A549 (cell line): ENCODE data around the gene POLR3E. TPM values are rescaled to one million over a fixed set of nuclear protein-coding genes. Genes with fewer than 3 reads are reported as not detected.
A peak's percentile ranks its signal among the peaks of the same experiment; 100 is the strongest.

Source experiments
- ATAC-seq, 2 experiments: fragments of 200-7000 bp in 1 of 2; fragments of >200 bp in 1 of 2; cut with Nextera tagmentation in 1 of 2; cut with Tn5 transposase in 1 of 2; 3 replicates each; pipeline versions ENCODE4 v1.8.0 to v1.9.1; 2018 to 2020; ENCODE audit warnings: mild to moderate bottlenecking in 1 of 2, moderate library complexity in 1 of 2
- CTCF ChIA-PET: fragments of 300-600 bp; sonication (Branson Sonifier 250); formaldehyde crosslinking; extraction: SDS; loops from one replicate; lab custom pipeline; 2021; ENCODE audit warnings: antibody characterized with exemption, inconsistent platforms; lab: Yijun Ruan, JAX
- POLR2A ChIA-PET: fragments of 350-600 bp; formaldehyde crosslinking; extraction: SDS; loops from one replicate; lab custom pipeline; 2021; ENCODE audit warnings: antibody characterized with exemption, inconsistent platforms; lab: Yijun Ruan, JAX
- DNase-seq, 2 experiments: peaks; one replicate each; pipeline versions ENCODE4 v3.0.0 to v3.0.0-alpha.2; 2011 to 2016; ENCODE audit warnings: low read depth in 1 of 2, low spot score in 1 of 2
- FAIRE-seq: peaks from 2 replicates; lab custom pipeline; 2011; peaks lifted over from hg19 to GRCh38; lab: Jason Lieb, UNC
- H3K27ac ChIP-seq, 2 experiments: fragments of >200 bp; sonication (Bioruptor Twin); formaldehyde crosslinking; 3 replicates each; pipeline ENCODE4 v1.5.1; 2016 to 2017
- H3K4me1 ChIP-seq: fragments of >200 bp; sonication (Bioruptor Twin); formaldehyde crosslinking; 3 replicates; pipeline ENCODE4 v1.6.1; 2016
- H3K4me2 ChIP-seq: fragments of >200 bp; sonication (Bioruptor Twin); formaldehyde crosslinking; 3 replicates; pipeline ENCODE4 v1.6.1; 2016
- H3K4me3 ChIP-seq: fragments of >200 bp; sonication (Bioruptor Twin); formaldehyde crosslinking; 3 replicates; pipeline ENCODE4 v1.5.1; 2016
- H3K9me3 ChIP-seq: fragments of >200 bp; sonication (Bioruptor Twin); formaldehyde crosslinking; 3 replicates; pipeline ENCODE4 v1.6.1; 2016
- CBX2 ChIP-seq: fragments of 200-600 bp; sonication (generic); IDR thresholded peaks from 2 replicates; pipeline ENCODE4 v1.6.1; 2016; ENCODE audit warnings: low read depth, mild to moderate bottlenecking, borderline replicate concordance
- CHD4 ChIP-seq: fragments of 200-600 bp; sonication (generic); IDR thresholded peaks from 2 replicates; pipeline ENCODE4 v1.6.1; 2016; ENCODE audit warnings: antibody characterized with exemption, mild to moderate bottlenecking, borderline replicate concordance
- EP300 ChIP-seq, 2 experiments: fragments of >200 bp; sonication (Bioruptor Twin); formaldehyde crosslinking; IDR thresholded peaks; 2 replicates in 1 of 2; 3 replicates in 1 of 2; pipeline ENCODE4 v1.6.1; 2016 to 2017
- FOSL2 ChIP-seq, 2 experiments: fragments of 450-650 bp in 1 of 2; fragments of >200 bp in 1 of 2; sonication (Bioruptor Twin) in 1 of 2; formaldehyde crosslinking; IDR thresholded peaks; 2 replicates each; pipeline versions ENCODE4 v1.5.0 to v1.6.1; 2016 to 2020; ENCODE audit warnings: mild to moderate bottlenecking in 1 of 2, moderate library complexity in 1 of 2
- JUNB ChIP-seq: fragments of >200 bp; sonication (Bioruptor Twin); formaldehyde crosslinking; IDR thresholded peaks from 2 replicates; pipeline ENCODE4 v1.6.1; 2016
- KDM1A ChIP-seq: fragments of 200-600 bp; sonication (generic); IDR thresholded peaks from 2 replicates; pipeline ENCODE4 v1.6.1; 2016; ENCODE audit warnings: low read depth, mild to moderate bottlenecking
- KDM5A ChIP-seq: fragments of 200-600 bp; sonication (generic); IDR thresholded peaks from 2 replicates; pipeline ENCODE4 v1.6.1; 2016; ENCODE audit warnings: antibody characterized with exemption, mild to moderate bottlenecking
- MAFK ChIP-seq: fragments of 450-650 bp; IDR thresholded peaks from 2 replicates; pipeline ENCODE4 v1.6.1; 2014; ENCODE audit not compliant: partially characterized antibody
- MYC ChIP-seq: IDR thresholded peaks from 2 replicates; pipeline ENCODE4 v1.6.1; 2012; ENCODE audit warnings: mild to moderate bottlenecking, inconsistent platforms, low read length, improper control_type of control experiment, borderline replicate concordance
- RAD21 ChIP-seq, 2 experiments: fragments of >200 bp in 1 of 2; sonication (Bioruptor Twin) in 1 of 2; formaldehyde crosslinking in 1 of 2; IDR thresholded peaks in 1 of 2; conservative IDR thresholded peaks in 1 of 2; 2 replicates in 1 of 2; 3 replicates in 1 of 2; pipeline ENCODE4 v1.6.1; 2012 to 2018; ENCODE audit warnings: inconsistent platforms in 1 of 2
- RCOR1 ChIP-seq: fragments of 150-350 bp; IDR thresholded peaks from 2 replicates; pipeline ENCODE4 v1.6.1; 2014; ENCODE audit warnings: antibody characterized with exemption, low read length, low read depth
- SMC3 ChIP-seq: fragments of >200 bp; sonication (Bioruptor Twin); formaldehyde crosslinking; IDR thresholded peaks from 3 replicates; pipeline ENCODE4 v1.6.1; 2018; ENCODE audit warnings: inconsistent platforms
- TFCP2L1 ChIP-seq: fragments of 250-450 bp; sonication (Bioruptor Pico); IDR thresholded peaks from 2 replicates; pipeline ENCODE4 v1.5.0; 2021; ENCODE audit warnings: mild to moderate bottlenecking
- ZNF302 ChIP-seq: fragments of 250-450 bp; sonication (Bioruptor Pico); IDR thresholded peaks from 2 replicates; pipeline ENCODE4 v1.9.0; 2021; ENCODE audit warnings: inconsistent platforms, mild to moderate bottlenecking, moderate library complexity
- WGBS: methylation state at CpG from one replicate; pipeline ENCODE4 v1.1.6; 2017; ENCODE audit errors: missing lambda C conversion rate; 5-methylcytosine and 5-hydroxymethylcytosine counted together
- polyA plus RNA-seq, 4 experiments: library from polyadenylated mRNA; depleted of rRNA in 3 of 4; stranded (reverse); fragments of >200 nt; fragmentation: RNase III in 1 of 4; extraction: RNeasy Plus Mini Kit Qiagen cat#74134 plus additional on column Dnase treatment in 1 of 4; gene quantifications; 2 replicates in 3 of 4; 3 replicates in 1 of 4; pipeline ENCODE4 v1.2.3, GENCODE V29; 2011 to 2017
- TF ChIP-seq, protein P1 (sequence below): fragments of >200 bp; sonication (Bioruptor Twin); formaldehyde crosslinking; IDR thresholded peaks from 3 replicates; pipeline ENCODE4 v1.5.1; 2016
- TF ChIP-seq, protein P2 (sequence below): fragments of >200 bp; sonication (Bioruptor Twin); formaldehyde crosslinking; IDR thresholded peaks from 3 replicates; pipeline ENCODE4 v1.6.1; 2016
- TF ChIP-seq, protein P3 (sequence below): IDR thresholded peaks from 2 replicates; pipeline ENCODE4 v1.6.1; 2012
- TF ChIP-seq, protein P4 (sequence below): fragments of 150-350 bp; IDR thresholded peaks from 2 replicates; pipeline ENCODE4 v1.6.1; 2014; ENCODE audit warnings: low read depth, mild to moderate bottlenecking, low read length
- TF ChIP-seq, protein P5 (sequence below): fragments of 200-600 bp; sonication (generic); IDR thresholded peaks from 2 replicates; pipeline ENCODE4 v1.6.1; 2016; ENCODE audit warnings: antibody characterized with exemption, mild to moderate bottlenecking, moderate library complexity

POLR3E gene
- polyA plus RNA-seq, 2 of the 4 experiments (the other 2 are of a cell fraction) = 54.6 to 77.9 TPM

DNA sequence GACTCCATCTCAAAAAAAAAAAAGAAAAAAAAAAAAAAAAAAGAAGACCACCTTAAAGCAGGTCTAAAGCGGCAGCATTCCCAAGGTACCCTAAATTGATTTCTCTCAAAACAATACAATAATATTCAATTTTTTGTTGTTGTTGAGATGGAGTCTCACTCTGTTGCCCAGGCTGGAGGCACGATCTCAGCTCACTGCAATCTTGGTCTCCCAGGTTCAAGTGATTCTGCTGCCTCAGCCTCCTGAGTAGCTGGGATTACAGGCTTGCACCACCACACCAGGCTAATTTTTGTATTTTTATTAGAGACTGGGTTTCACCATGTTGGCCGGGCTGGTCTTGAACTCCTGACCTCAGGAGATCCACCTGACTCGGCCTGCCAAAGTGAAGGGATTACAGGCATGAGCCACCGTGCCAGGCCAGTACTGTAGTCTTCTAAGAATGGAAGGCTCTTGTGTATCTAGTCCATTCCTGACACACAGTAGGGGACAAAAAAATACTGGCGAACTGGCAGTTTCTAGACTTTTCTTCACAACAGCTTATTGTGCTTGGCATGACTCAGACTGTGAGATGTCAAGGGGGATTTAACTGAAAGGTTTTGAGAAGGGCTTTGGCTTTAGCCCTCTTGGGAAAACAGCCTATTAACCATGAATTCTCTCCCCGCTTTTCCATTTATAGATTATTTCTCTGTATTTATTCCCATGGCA is 59.9 kb downstream of the POLR3E start:
- Histone ChIP-seq H3K27ac (peak overlapping the region in 1 of 2 experiments; percentile 8; a peak in 1 of 6 replicates), H3K9me3 (no peaks in the 10 kb centered on the region), H3K4me3 (no peak overlapping the region), H3K4me1 (peaks cover 52% of the 10 kb centered on the region), H3K4me2 (no peak overlapping the region)
- ChIA-PET POLR2A (interaction anchor here (0.8 kb wide), 1 partner anchor 51 kb away, joined by 7 read pairs; no protein-coding TSS in a partner anchor), CTCF (interaction anchor here (0.6 to 2.0 kb wide), 4 partner anchors 38 to 1201 kb away, joined by 3 to 5 read pairs (median 4); no protein-coding TSS in a partner anchor)
- no peak for FAIRE-seq
- TF ChIP-seq ZNF302 (CRISPR knock-in tag) = no peak
- no peak for TF ChIP-seq MAFK
- TF ChIP-seq CBX2 = no peak
- TF ChIP-seq, protein P1, sequence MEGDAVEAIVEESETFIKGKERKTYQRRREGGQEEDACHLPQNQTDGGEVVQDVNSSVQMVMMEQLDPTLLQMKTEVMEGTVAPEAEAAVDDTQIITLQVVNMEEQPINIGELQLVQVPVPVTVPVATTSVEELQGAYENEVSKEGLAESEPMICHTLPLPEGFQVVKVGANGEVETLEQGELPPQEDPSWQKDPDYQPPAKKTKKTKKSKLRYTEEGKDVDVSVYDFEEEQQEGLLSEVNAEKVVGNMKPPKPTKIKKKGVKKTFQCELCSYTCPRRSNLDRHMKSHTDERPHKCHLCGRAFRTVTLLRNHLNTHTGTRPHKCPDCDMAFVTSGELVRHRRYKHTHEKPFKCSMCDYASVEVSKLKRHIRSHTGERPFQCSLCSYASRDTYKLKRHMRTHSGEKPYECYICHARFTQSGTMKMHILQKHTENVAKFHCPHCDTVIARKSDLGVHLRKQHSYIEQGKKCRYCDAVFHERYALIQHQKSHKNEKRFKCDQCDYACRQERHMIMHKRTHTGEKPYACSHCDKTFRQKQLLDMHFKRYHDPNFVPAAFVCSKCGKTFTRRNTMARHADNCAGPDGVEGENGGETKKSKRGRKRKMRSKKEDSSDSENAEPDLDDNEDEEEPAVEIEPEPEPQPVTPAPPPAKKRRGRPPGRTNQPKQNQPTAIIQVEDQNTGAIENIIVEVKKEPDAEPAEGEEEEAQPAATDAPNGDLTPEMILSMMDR = no peak
- no peak for TF ChIP-seq MYC
- TF ChIP-seq, protein P2, sequence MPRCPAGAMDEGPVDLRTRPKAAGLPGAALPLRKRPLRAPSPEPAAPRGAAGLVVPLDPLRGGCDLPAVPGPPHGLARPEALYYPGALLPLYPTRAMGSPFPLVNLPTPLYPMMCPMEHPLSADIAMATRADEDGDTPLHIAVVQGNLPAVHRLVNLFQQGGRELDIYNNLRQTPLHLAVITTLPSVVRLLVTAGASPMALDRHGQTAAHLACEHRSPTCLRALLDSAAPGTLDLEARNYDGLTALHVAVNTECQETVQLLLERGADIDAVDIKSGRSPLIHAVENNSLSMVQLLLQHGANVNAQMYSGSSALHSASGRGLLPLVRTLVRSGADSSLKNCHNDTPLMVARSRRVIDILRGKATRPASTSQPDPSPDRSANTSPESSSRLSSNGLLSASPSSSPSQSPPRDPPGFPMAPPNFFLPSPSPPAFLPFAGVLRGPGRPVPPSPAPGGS = no peak
- TF ChIP-seq, protein P3, sequence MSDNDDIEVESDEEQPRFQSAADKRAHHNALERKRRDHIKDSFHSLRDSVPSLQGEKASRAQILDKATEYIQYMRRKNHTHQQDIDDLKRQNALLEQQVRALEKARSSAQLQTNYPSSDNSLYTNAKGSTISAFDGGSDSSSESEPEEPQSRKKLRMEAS = no peak
- TF ChIP-seq KDM5A = no peak
- TF ChIP-seq TFCP2L1 (CRISPR knock-in tag) = no peak
- no peak for TF ChIP-seq EP300 (IDR thresholded peaks at IDR 0.05)
- TF ChIP-seq, protein P4, sequence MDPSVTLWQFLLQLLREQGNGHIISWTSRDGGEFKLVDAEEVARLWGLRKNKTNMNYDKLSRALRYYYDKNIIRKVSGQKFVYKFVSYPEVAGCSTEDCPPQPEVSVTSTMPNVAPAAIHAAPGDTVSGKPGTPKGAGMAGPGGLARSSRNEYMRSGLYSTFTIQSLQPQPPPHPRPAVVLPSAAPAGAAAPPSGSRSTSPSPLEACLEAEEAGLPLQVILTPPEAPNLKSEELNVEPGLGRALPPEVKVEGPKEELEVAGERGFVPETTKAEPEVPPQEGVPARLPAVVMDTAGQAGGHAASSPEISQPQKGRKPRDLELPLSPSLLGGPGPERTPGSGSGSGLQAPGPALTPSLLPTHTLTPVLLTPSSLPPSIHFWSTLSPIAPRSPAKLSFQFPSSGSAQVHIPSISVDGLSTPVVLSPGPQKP = no peak
- no peak for TF ChIP-seq KDM1A
- TF ChIP-seq RCOR1 = no peak
- no peak for TF ChIP-seq JUNB
- TF ChIP-seq, protein P5, sequence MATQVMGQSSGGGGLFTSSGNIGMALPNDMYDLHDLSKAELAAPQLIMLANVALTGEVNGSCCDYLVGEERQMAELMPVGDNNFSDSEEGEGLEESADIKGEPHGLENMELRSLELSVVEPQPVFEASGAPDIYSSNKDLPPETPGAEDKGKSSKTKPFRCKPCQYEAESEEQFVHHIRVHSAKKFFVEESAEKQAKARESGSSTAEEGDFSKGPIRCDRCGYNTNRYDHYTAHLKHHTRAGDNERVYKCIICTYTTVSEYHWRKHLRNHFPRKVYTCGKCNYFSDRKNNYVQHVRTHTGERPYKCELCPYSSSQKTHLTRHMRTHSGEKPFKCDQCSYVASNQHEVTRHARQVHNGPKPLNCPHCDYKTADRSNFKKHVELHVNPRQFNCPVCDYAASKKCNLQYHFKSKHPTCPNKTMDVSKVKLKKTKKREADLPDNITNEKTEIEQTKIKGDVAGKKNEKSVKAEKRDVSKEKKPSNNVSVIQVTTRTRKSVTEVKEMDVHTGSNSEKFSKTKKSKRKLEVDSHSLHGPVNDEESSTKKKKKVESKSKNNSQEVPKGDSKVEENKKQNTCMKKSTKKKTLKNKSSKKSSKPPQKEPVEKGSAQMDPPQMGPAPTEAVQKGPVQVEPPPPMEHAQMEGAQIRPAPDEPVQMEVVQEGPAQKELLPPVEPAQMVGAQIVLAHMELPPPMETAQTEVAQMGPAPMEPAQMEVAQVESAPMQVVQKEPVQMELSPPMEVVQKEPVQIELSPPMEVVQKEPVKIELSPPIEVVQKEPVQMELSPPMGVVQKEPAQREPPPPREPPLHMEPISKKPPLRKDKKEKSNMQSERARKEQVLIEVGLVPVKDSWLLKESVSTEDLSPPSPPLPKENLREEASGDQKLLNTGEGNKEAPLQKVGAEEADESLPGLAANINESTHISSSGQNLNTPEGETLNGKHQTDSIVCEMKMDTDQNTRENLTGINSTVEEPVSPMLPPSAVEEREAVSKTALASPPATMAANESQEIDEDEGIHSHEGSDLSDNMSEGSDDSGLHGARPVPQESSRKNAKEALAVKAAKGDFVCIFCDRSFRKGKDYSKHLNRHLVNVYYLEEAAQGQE = no peak
- TF ChIP-seq CHD4 = no peak
- TF ChIP-seq FOSL2 (IDR thresholded peaks at IDR 0.05) = no peak
- no peak for TF ChIP-seq FOSL2 (CRISPR knock-in tag; IDR thresholded peaks at IDR 0.05)
- no peak for TF ChIP-seq SMC3
- TF ChIP-seq RAD21 (conservative IDR thresholded peaks at IDR 0.05 in 1 of 2, IDR thresholded peaks at IDR 0.05 in 1 of 2) = no peak
- ATAC-seq = no peak
- 98% methylated on average over 7 of the region's 7 CpGs for WGBS
- DNase-seq = no peak
